ENCODE data around the gene UPK2.
A peak's percentile ranks its signal among the peaks of the same experiment; 100 is the strongest.
"Not testable (repeated sequence)": the region's sequence is repeated elsewhere in the genome, so short reads cannot be mapped to it uniquely, and the experiment has no call there.

UPK2 gene

DNA sequence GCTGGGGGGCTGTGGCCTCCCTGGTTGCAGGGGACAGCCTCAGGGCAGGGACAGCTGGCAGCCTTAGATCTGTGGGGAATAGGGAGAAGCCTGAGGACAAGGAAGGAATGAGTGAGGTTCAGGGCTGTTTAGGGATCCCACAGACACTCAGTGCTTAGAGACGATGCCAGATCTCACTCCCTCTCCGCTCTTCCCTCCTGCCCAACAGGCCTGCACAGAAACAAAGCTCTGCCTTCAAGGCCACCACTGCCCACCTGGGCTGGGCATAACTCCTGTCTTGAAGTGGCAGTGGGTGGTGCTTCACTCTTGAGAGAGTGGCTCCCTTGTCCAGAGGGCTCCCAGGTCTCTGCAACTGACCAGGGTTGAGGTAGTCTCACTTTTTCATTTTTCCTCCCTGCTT is 28.7 kb downstream of the UPK2 start:
- H3K9ac ChIP-seq (ENCODE audit: low read depth, low read length), result no peak overlapping the region
- peaks cover 14% of the 10 kb centered on the region for H3K4me1 ChIP-seq (ENCODE audit: control insufficient read depth, insufficient read depth, low read length)
- no peaks in the 10 kb centered on the region for H3K9me3 ChIP-seq (ENCODE audit: control insufficient read depth, insufficient read depth, low read length)
- no peak overlapping the region for H3K4me3 ChIP-seq (ENCODE audit: low read depth, low read length)
- H3K27me3 ChIP-seq (ENCODE audit: control insufficient read depth, insufficient read depth, low read length), result peaks cover 6% of the 10 kb centered on the region
- no peaks in the 10 kb centered on the region for H3K36me3 ChIP-seq (ENCODE audit: control insufficient read depth, insufficient read depth, low read length)

DNA sequence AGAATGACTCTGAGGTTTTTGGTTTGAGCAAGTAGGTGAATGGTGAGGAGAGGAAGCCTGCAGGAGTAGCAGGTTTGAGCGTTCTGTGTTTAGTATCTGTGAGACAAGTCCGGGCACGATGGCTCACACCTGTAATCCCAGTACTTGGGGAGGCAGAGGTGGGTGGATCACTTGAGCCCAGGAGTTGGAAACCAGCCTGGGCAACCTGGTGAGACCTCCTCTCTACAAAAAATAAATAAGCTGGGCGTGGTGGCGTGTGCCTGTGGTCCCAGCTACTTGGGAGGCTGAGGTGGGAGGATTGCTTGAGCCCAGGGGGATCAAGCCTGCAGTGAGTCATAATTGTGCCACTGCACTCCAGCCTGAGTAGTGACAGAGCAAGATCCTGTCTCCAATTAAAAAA is 32.2 kb downstream of the UPK2 start:
- no peak overlapping the region for H3K9ac ChIP-seq (ENCODE audit: low read depth, low read length)
- no peak overlapping the region for H3K4me3 ChIP-seq (ENCODE audit: low read depth, low read length)

DNA sequence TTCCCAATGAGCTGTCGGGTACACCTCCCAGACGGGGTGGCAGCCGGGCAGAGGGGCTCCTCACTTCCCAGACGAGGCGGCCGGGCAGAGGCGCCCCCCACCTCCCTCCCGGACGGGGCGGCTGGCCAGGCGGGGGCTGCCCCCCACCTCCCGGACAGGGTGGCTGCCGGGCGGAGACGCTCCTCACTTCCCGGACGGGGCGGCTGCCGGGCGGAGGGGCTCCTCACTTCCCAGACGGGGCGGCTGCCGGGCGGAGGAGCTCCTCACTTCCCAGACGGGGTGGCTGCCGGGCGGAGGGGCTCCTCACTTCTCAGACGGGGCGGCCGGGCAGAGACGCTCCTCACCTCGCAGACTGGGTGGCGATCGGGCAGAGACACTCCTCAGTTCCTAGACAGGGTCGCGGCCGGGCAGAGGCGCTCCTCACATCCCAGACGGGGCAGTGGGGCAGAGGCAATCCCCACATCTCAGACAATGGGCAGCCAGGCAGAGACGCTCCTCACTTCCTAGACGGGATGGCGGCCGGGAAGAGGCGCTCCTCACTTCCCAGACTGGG is 35.5 kb downstream of the UPK2 start:
- not testable (repeated sequence) for H3K4me1 ChIP-seq (ENCODE audit: control insufficient read depth, insufficient read depth, low read length); H3K9ac ChIP-seq (ENCODE audit: low read depth, low read length); H3K9me3 ChIP-seq (ENCODE audit: control insufficient read depth, insufficient read depth, low read length); H3K36me3 ChIP-seq (ENCODE audit: control insufficient read depth, insufficient read depth, low read length); H3K27me3 ChIP-seq (ENCODE audit: control insufficient read depth, insufficient read depth, low read length); H3K4me3 ChIP-seq (ENCODE audit: low read depth, low read length)

More for the DNA sequence above, 32.2 kb downstream of the UPK2 start:
- H3K36me3 ChIP-seq (ENCODE audit: control insufficient read depth, insufficient read depth, low read length), result no peaks in the 10 kb centered on the region
- H3K27me3 ChIP-seq (ENCODE audit: control insufficient read depth, insufficient read depth, low read length), result no peaks in the 10 kb centered on the region
- H3K4me1 ChIP-seq (ENCODE audit: control insufficient read depth, insufficient read depth, low read length), result peaks cover 3% of the 10 kb centered on the region
- H3K9me3 ChIP-seq (ENCODE audit: control insufficient read depth, insufficient read depth, low read length), result no peaks in the 10 kb centered on the region

GRCh38 chr11:118996926-118997626 is 41.0 kb downstream of the UPK2 start:
- H3K9me3 ChIP-seq (ENCODE audit: control insufficient read depth, insufficient read depth, low read length), result no peaks in the 10 kb centered on the region
- H3K36me3 ChIP-seq (ENCODE audit: control insufficient read depth, insufficient read depth, low read length), result peaks cover 10% of the 10 kb centered on the region
- H3K4me1 ChIP-seq (ENCODE audit: control insufficient read depth, insufficient read depth, low read length), result peaks cover 3% of the 10 kb centered on the region
- peak overlapping the region; percentile 100 for H3K4me3 ChIP-seq (ENCODE audit: low read depth, low read length)
- H3K9ac ChIP-seq (ENCODE audit: low read depth, low read length), result peak overlapping the region; percentile 76
- H3K27me3 ChIP-seq (ENCODE audit: control insufficient read depth, insufficient read depth, low read length), result no peaks in the 10 kb centered on the region

GRCh38 chr11:118997627-118998387 is 41.7 kb downstream of the UPK2 start, which contains the start of gene CENATAC:
TSS of gene CENATAC (plus strand) at chr11:118998138. CDS start at chr11:118998198, 60 bp downstream.
- H3K4me3 ChIP-seq (ENCODE audit: low read depth, low read length), result peak within 1 kb of the TSS; percentile 100
- no peaks in the 10 kb centered on the region for H3K27me3 ChIP-seq (ENCODE audit: control insufficient read depth, insufficient read depth, low read length)

GRCh38 chr11:118998388-118998717 is 42.3 kb downstream of the UPK2 start:
- Histone ChIP-seq H3K4me1 (ENCODE audit: control insufficient read depth, insufficient read depth, low read length) (peaks cover 3% of the 10 kb centered on the region), H3K9me3 (ENCODE audit: control insufficient read depth, insufficient read depth, low read length) (no peaks in the 10 kb centered on the region), H3K9ac (ENCODE audit: low read depth, low read length) (peak overlapping the region; percentile 70), H3K27me3 (ENCODE audit: control insufficient read depth, insufficient read depth, low read length) (no peaks in the 10 kb centered on the region), H3K36me3 (ENCODE audit: control insufficient read depth, insufficient read depth, low read length) (peaks cover 17% of the 10 kb centered on the region), H3K4me3 (ENCODE audit: low read depth, low read length) (peak overlapping the region; percentile 100)

More at GRCh38 chr11:118997627-118998387, 41.7 kb downstream of the UPK2 start, which contains the start of gene CENATAC:
- peaks cover 12% of the 10 kb centered on the region for H3K36me3 ChIP-seq (ENCODE audit: control insufficient read depth, insufficient read depth, low read length)
- H3K9ac ChIP-seq (ENCODE audit: low read depth, low read length), result peak within 1 kb of the TSS; percentile 76
- H3K4me1 ChIP-seq (ENCODE audit: control insufficient read depth, insufficient read depth, low read length), result peaks cover 3% of the 10 kb centered on the region
- no peaks in the 10 kb centered on the region for H3K9me3 ChIP-seq (ENCODE audit: control insufficient read depth, insufficient read depth, low read length)

DNA sequence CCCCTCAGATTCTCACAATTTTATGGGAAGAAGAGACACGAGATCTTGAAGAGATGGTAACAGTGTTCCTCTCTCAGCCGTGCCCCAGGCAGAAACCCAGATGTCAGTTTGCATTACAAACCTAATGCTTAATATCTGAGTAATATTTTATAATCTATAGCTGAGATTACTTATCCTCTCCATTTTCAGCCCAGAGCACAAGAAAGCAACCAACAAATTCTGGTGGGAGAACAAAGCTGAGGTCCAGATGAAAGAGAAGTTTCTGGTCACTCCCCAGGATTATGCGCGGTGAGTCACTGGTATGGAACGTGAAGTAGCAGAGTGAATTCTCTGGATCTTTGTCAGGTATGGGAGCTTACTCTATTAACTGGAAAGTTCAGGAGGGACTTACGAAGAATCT is 42.7 kb downstream of the UPK2 start:
- peak overlapping the region; percentile 70 for H3K9ac ChIP-seq (ENCODE audit: low read depth, low read length)
- H3K27me3 ChIP-seq (ENCODE audit: control insufficient read depth, insufficient read depth, low read length), result no peaks in the 10 kb centered on the region
- no peaks in the 10 kb centered on the region for H3K9me3 ChIP-seq (ENCODE audit: control insufficient read depth, insufficient read depth, low read length)
- H3K4me1 ChIP-seq (ENCODE audit: control insufficient read depth, insufficient read depth, low read length), result peaks cover 3% of the 10 kb centered on the region
- H3K36me3 ChIP-seq (ENCODE audit: control insufficient read depth, insufficient read depth, low read length), result peaks cover 17% of the 10 kb centered on the region
- peak overlapping the region; percentile 100 for H3K4me3 ChIP-seq (ENCODE audit: low read depth, low read length)

DNA sequence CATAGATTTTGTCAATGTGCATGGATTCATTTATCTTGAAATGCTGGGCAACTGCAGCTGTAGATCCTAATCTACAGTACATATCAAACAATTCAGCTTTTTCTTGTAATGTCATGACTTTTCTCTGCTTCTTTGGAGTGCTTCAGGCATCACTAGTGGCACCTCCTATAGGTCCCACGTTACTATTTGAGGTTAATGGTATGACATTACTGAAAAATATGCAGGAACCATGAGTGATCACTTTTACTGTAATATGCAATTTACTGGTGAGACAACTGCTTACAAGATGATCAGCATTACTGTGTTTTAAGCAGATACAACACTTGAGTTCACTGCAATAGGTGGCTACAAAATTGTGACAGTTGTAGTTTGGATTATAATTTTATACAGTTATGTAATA is 44.8 kb downstream of the UPK2 start:
- no peak overlapping the region for H3K4me3 ChIP-seq (ENCODE audit: low read depth, low read length)
- H3K27me3 ChIP-seq (ENCODE audit: control insufficient read depth, insufficient read depth, low read length), result no peaks in the 10 kb centered on the region
- H3K4me1 ChIP-seq (ENCODE audit: control insufficient read depth, insufficient read depth, low read length), result peaks cover 3% of the 10 kb centered on the region
- no peak overlapping the region for H3K9ac ChIP-seq (ENCODE audit: low read depth, low read length)
- H3K36me3 ChIP-seq (ENCODE audit: control insufficient read depth, insufficient read depth, low read length), result peaks cover 18% of the 10 kb centered on the region
- H3K9me3 ChIP-seq (ENCODE audit: control insufficient read depth, insufficient read depth, low read length), result no peaks in the 10 kb centered on the region

DNA sequence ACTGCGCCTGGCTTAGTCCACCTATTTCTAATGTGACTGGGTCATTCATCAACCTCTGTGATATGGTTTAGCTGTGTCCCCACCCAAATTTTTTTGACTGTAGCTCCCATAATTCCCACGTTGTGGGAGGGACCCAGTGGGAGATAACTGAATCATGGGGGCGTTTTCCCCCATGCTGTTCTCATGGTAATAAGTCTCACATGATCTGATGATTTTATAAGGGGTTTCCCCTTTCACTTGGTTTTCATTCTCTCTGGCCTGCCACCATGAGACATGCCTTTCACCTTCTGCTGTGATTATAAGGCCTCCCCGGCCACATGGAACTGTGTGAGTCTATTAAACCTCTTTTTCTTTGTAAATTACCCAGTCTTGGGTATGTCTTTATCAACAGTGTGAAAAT is 50.6 kb downstream of the UPK2 start:
- no peak overlapping the region for H3K4me3 ChIP-seq (ENCODE audit: low read depth, low read length)
- H3K9ac ChIP-seq (ENCODE audit: low read depth, low read length), result no peak overlapping the region
- H3K9me3 ChIP-seq (ENCODE audit: control insufficient read depth, insufficient read depth, low read length), result no peaks in the 10 kb centered on the region
- H3K4me1 ChIP-seq (ENCODE audit: control insufficient read depth, insufficient read depth, low read length), result no peaks in the 10 kb centered on the region
- no peaks in the 10 kb centered on the region for H3K27me3 ChIP-seq (ENCODE audit: control insufficient read depth, insufficient read depth, low read length)
- peaks cover 22% of the 10 kb centered on the region for H3K36me3 ChIP-seq (ENCODE audit: control insufficient read depth, insufficient read depth, low read length)
